ENCODE data around the gene AFAP1L2.
"Not testable (repeated sequence)": the region's sequence is repeated elsewhere in the genome, so short reads cannot be mapped to it uniquely, and the experiment has no call there.

AFAP1L2 gene

DNA sequence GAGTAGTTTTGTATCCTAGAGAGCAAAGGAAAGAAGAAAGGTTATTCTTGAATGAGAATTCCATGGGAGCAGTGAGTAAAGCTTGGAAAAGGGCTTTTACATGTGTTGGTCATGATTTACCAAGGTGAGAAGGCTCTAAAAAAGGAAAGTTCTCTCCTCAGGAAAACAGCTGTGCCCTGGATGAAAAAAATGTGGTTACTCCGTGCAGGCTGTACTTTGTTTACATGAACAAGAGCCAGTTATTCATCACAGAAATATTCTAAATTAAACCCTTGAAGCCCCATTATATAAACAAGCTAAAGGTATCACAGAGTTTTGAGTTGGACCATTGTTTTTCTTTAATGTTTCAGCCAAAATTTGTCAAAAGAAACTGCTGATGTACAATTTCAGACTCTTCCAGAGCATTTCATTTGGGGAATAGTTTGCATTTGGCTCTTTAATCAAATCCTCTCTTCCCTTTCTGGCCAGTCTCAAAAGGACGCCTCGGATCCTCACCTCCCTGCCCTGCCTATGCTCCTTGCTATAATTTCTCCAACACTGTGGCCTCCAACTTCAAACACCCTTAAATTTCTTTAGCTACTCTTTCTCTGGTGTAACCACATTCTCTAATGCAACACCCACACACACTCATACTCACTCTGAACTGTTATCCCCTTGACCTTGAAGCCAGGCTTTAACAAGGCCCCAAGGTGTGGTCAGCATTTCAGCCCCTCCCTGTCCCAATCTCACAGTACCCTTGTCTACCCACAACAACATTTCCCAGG is 47.4 kb downstream of the AFAP1L2 start:
- no peak for DNase-seq

DNA sequence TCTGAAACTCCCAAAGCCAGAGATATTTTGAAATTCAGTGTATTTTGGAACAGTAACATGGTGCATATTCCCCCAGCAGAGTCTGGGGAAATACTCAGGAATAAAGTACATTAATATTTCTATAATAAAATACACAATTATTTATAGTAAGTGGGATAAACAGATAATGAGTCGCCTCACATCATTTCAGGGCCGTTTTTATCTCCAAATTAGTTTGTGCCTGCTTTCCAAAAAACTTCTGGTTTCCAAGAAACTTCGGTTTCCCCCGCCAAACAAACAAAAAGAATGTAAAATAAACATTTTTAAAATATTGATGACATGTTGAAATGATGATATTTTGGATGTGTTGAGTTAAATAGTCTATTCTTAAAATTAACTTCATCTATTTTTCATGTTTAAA is 48.2 kb downstream of the AFAP1L2 start:
- DNase-seq, result no peak

DNA sequence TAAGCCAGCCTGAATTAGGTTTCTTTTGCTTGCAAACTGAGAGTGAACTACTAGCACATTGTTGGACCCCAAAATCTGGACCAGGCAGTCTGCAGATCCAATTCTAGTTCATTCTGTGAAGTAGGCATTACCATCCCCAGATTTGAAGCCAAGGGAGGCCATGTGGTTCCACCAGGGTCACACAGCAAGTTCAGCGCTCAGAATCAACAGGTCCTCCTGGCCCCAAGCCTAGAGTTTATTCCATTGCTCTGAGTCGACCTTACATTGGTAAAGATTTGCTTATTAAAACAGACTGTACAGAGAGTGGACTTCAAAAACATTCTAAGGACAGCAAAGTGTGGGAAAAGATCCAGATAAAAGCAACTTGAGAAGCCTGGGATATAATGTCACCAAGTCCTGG is 50.9 kb downstream of the AFAP1L2 start:
- no peak for DNase-seq

DNA sequence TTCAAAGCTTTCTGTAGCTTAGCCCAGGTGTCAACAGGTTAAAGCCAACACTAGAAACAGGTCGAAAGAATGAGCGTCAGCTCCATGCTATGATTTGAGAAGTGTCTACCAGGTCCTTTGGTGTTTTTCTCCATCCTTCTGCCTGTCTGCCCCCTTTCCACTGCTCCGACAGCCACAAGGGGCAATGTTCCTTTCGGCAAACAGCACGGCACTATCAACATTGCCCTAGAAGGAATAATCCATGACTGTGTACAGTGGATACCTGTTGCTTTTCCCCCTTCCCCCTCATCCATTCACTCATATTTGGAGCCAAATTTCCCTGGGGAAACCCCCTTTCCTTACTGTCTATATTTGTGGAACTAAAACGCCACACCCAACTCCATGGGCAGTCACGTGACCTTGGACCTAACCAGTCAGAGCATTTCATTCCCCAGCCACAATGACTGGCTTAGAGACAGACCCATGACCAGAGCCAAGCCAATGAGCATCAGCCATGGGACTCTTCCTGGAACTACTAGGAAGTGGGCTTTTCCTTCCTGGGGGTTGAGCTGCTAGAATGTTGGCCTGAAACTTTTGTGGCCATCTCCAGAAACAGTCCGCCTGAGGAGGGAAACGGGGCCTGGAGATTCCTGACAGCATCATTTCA is 51.5 kb downstream of the AFAP1L2 start:
- no peak for DNase-seq

DNA sequence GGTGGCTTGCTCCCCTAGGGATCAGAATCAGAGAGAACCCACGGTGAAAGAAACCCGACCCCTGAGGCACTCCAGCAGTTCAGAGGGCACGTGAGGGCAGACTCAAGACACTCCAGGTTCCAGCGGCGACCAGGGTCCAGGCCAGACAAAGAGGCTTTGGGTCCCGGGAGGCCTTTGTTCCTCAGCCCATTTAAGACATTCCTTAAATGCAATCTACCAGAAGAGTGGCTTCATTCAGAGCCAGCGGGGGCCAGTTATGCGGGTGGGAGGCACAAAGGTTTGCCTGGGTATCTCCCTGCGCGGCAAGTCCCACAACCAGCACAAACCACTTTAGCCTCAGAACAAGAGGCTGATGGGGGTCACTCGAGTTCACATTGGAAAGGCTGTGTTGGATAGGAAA is 53.6 kb downstream of the AFAP1L2 start:
- no peak for DNase-seq

DNA sequence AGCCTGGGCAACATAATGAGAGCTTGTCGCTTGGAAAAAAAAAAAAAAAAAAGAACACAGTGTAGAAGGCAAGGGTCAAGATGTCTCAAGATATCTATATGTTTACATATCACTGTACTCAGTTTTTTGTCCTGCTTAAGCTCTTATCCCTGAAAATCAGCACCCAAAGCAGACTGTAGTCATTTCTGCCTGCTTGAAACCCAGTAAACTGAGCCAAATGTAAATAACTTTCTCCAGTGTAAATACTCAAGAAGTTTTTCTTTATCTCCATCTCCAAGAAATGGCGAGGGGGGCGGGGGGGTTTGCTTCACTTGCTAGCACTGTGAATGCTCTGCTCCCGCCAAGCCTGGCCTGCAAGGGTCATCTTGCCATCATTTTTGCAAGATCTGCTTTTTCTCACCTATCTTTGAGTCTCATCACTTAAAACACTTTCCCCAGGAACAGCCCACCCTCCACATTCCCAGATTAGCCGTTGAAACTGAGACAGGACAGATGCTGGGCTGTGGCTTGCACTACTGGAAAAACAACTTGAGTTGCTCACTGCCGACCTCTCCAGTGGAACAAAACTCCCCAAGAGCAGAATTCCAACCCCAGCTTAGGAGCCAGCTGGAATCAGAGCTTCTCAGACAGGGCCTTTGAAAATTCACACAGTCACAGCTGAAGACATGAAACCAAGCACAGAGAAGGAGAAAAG is 54.6 kb downstream of the AFAP1L2 start:
- no peak for DNase-seq

DNA sequence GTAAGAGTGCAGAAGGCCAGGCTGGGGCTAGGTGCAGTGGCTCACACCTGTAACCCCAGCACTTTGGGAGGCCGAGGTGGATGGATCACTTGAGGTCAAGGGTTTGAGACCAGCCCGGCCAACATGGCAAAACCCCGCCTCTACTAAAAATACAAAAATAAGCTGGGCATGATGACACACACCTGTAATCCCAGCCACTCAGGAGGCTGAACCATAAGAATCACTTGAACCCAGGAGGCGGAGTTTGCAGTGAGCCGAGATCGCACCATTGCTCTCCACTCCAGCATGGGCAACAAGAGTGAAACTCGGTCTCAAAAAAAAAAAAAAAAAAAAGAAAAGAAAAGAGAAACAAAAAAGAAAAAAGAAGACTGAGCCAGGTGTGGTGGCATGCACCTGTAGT is 55.2 kb downstream of the AFAP1L2 start:
- DNase-seq, result not testable (repeated sequence)

DNA sequence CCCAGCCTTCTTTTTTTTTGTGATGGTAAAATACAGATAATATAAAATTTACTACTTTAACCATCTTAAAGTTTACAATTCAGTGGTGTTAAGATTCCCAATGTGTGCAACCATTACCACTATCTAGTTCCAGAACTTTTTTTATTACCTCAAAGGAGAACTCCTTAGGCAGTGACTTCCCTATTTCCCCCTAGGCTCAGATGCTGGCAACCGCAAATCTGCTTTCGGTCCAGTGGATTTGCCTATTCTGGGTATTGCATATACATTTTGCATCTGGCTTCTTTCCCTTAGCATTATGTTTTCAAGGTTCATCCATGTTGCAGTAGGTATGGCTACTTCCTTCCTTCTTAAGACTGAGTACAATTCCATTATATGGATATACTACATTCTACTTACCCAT is 56.5 kb downstream of the AFAP1L2 start:
- no peak for DNase-seq

DNA sequence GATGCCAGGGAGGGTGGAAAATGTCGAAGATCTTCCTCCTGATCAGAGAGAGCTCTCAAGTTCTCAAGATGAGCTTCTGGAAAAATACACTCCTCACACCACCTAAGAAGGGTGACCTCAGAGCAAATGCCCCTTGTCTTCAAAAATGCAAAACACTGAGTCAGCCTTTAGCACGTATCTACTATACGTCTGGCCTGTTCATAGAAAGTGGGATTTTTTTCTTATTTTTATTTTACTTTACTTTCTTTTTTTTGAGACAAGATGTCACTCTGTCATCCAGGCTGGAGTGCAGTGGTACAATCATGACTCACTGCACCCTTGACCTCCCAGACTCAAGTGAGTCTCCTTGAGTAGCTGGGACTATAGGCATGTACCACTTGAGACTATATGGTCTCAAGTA is 57.1 kb downstream of the AFAP1L2 start:
- DNase-seq, result no peak

DNA sequence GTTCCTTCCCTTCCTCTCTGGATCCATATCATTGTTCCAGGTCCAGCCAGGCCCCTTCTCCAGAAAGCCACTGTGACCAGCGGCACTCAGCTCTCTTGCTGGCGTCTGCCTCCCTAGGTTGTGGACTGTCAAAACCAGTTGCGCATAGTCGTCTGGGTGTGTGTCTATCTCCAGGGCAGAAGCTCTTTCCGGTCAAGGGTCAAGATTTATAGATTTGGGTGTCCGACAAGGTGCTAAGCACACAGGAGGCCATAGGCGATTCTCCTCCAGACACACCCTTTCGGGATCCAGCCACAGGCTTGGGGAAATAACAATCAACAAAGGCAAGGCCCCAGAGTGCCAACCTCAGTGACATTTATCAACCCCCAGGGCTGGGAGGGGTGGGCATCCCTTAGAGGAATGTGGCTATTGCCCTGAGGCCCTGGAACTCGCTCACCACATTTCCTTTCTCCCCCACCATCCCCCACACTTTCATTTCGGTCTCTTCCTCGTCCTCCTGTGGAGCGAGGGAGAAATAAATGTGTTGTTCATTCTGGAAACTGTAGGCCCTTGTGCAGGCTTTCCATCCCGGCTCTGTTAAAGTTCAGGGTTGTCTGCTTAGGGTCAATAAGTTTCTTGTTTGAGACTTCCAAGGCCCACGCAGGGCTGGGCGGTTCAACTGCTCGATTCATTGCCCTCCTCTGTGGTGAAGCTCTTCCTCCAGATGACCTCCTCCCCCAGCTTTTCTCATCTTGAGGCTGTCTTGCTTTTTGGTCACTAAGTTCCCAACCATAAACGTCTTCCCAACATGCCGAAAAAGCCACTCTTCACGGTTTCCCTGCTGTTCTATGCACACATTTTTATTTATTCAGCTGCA is 57.9 kb downstream of the AFAP1L2 start:
- no peak for DNase-seq

DNA sequence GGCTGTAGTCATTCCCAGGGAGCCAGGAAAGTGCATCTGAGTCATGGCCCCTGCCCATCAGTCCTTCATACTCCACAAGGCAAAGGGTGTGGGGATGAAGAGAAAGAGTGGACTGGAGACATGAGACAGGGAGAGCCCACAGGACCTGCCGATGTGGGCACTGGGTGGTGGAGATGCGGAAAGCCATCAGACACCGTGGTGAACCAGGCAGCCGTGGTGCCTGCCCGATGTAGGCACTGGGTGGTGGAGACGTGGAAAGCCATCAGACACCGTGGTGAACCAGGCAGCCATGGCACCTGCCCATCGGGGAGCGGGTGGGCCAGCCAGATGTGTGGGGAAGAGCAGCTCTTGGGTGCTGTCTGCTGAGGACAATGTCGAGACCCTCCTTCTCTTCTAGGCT is 58.6 kb downstream of the AFAP1L2 start:
- no peak for DNase-seq

DNA sequence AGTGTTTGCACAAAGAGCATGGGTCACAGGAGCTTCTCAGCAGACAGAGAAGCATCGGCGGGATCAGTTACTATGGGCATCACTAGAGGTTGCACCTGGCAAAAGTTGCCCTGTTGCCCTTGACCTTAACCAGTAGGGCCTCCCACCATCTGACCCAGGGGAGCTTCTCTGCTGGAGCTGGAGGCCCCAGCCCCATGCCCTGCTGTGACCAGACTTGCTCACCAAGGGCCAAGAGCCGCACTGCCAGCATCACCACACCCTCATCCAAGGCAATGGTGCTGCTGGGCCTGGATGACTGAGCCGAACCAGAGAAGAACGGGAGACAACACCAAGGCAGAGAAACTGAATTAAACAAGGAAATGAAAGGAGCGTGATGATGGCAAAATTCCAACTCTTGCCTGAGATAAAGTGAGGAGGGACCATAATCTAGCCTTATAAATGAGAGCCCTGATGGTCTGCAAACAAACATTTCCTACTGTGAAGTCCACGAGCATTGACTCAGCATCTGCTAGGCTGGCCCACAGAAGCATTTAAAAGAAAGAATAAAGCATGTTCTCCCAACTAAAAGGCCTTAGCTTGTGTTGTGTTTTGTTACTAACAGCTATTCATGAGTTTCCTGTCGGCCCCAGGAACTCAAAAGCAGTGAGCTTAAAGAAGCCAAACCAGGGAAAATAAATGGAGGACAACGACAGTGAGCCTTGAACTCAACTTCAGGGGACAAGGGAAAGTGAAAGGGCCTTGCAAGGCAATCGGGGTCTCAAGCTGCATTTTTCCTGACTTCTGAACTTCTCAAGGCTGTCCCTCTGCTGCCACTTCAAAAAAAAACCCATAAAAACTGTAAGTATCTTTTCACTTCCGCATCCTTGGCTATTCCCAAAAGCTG is 60.4 kb downstream of the AFAP1L2 start:
- no peak for DNase-seq

DNA sequence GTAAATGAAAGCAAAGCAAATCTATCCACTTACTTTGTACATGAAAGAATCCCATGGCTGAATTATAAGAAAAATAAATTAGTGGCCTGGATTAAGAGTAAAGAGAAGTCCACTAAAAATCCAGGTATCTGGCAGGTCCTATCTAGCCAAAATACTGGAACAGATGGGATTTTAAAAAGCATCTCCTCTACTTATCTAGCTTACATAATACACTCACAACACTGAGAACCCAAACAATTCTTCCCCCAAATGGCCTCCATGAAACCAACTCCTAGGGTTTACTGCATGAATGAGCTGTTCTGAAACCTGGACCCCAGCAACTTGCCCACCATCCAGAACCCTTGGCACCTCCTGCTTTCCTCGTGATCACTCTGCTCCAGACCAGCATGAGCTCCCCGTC is 61.3 kb downstream of the AFAP1L2 start:
- no peak for DNase-seq

DNA sequence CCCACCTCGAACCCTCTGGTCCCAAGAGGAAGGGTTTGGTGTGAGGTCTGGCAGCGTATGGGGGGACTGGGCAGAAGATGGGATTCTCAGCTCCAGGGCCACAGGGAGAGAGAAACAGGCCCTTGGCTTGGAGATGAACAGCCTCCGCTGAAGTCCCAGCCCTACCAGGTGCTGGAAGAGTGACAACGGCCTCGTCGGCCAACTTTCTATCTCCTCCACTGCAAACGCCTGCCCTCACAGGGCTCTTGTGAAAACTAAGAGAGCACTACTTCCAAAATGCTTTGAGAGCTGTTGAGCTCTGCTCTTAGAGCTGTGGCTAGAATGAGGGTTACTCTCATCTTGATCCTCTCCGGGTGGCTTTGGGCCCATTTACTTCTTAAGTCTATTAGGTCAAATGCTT is 63.5 kb downstream of the AFAP1L2 start:
- no peak for DNase-seq

DNA sequence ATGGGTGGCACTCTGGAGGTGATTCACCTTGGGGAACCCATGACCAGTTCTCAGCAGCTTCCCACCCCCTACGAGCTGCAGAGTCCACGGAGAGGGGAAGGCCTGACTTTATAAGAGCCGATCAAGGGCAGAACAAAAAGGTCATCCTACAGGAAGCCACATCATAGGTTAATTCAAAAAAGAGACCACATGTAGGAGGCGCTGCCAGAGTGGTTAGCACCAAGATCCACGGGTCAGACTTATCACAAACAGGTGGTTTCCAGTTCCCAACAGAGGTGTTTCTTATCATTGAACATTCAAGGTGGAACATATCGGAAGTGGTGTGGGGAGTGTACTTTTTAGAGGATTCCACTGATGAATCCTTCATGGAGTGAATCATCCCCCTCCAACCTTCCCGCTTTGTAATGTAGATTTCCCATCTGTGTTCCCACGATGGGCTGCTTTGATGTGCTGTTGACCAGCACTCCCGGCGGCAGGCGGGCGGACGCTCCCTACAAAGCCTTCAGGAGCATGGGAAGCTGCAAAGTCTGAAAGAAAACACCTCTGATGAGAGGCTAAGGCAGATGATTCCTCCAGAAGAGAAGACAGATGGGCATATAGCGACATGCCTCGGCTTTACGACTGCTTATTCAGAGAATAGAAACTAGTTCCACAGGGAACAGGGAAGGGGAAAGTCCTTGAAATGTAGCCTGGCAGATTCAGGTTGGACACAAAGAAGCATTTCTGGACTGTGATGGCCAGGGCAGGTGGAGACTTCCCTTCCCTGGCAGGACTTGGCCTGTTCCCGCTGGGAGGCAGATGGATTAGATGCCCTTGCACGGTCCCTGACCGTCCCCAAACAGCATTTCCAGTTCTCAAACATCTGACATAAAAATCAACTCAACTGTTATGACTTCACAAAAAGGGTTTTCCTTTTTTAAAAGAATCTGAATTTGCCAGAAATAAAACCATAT is 66.5 kb downstream of the AFAP1L2 start:
- DNase-seq, result no peak

DNA sequence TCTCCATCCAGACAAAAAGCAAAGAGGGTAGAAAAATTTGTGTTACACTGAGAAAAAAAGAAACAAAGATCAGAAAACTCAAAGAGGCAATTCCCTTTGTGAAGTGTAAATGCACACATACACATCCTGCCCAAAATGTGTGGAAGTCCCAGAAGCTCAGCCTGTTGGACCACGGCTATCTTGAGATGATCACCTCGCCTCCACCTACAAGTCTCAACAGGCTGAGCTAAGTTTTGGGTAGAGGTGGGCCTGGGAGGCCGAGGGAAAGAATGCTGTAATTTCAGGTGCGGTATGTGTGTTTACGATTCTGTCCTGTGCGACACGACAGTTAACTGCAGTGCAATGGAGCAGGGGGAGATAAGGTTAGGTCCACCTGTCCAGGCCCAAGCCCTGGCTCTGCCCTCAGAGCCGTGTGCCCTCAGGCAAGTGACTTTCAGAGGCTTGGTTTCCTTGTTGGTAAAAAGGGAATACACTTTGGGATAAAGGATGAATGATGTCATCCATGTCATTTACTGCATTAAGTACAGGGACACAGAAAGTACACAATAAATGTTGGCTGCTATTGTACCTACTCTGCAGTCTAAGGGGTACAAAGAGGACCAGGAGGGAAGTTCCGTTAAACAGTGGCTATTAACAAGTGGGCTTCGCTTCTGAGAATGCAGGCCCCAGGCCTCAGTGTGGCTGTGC is 67.3 kb downstream of the AFAP1L2 start:
- DNase-seq, result no peak

DNA sequence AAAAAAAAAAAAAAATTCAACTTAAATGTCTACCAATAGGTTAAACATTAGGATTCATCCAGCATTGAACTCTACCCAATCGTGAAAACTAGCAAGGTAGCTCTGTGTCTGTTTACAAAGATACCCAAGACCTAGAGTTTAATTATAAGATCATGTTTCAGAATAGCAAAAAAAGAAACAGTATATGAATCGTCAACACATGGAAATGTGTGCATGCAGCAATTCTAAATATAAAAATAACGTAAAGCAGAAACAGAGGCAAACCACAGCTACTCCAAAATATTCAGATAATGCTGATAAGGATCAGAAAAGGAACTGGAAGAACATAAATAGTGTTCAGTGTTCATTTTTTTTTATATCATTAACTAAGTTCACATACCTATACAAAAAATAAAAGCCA is 68.7 kb downstream of the AFAP1L2 start:
- no peak for DNase-seq

DNA sequence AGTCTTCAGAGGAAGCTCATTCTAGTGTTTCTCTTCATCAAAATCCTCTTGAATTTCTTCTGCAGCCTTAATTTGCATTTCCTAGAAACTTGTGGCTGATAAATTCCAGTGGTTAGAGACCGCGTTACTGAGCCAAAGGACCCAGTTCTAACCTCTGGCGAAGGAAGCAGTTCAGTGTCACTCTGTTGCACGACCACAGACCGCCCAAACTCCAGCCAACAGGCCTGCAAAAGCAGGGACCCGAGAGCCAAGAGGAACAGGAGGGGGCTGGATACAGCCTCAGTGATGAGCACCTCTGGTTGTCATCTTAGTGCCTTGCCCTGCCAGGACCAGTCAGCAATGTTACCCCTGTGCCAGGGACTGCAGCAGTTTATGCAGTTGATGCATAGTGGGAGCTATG is 70.0 kb downstream of the AFAP1L2 start:
- DNase-seq, result no peak

DNA sequence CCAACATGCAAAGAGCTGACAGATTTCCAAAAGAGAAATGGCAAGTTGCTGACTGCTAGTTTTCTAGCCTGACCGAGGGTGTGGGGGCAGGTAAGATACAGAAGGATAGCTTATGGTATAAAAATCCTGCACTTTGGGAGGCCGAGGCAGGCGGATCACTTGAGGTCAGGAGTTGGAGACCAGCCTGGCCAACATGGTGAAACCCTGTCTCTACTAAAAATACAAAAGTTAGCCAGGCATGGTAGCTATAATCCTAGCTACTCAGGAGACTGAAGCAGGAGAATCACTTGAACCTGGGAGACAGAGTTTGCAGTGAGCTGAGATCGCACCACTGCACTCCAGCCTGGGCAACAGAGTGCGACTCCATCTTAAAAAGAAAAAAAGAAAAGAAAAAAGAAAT is 70.9 kb downstream of the AFAP1L2 start:
- DNase-seq, result not testable (repeated sequence)

All from SW 1271 (cell line).